HG03280 (cell line): ENCODE measurements around the gene DPM3.
A peak's percentile ranks its signal among the peaks of the same experiment; 100 is the strongest.
"Not testable (repeated sequence)": the region's sequence is repeated elsewhere in the genome, so short reads cannot be mapped to it uniquely, and the experiment has no call there.

Experiments used
- ATAC-seq: cut with Tn5 transposase; IDR thresholded peaks from one replicate; pipeline ENCODE4 v1.9.1; 2021; ENCODE audit warnings: mild to moderate bottlenecking, moderate library complexity; ENCODE audit not compliant: unreplicated experiment

The DPM3 gene

GRCh38 chr1:155160128-155160527, 19.8 kb upstream of the DPM3 start:
- no peak for ATAC-seq

- ATAC-seq, result no peak
These were observed 18.7 kb upstream of the DPM3 start for GRCh38 chr1:155158991-155159390.

- ATAC-seq, result not testable (repeated sequence)
These were observed 15.8 kb upstream of the DPM3 start for GRCh38 chr1:155155996-155156643.

DNA sequence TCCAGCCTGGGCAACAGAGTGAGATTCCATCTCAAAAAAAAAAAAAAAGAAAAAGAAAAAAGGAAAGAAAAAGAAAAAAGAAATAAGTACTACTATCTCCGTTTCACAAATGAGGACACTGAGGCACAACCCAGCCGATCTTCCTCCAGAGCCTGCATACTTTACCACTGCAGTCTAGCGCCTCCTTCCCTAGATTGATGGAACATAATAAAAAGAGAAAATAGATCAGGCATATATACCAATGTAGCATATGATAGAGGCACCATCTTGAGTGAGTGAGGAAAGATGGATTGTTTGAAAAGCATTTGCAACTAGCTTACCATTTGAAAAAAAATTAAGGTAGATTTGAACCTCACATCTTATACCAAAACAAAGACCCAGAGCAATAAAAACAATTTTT, 5.2 kb upstream of the DPM3 start:
- ATAC-seq, result no peak

- ATAC-seq, result no peak
These were observed 1.4 kb upstream of the DPM3 start for GRCh38 chr1:155141749-155142148.

- no peak for ATAC-seq
These were observed 261 bp upstream of the DPM3 start for GRCh38 chr1:155140630-155140953.

GRCh38 chr1:155137154-155137949, 3.0 kb downstream of the DPM3 start:
- ATAC-seq, result no peak

DNA sequence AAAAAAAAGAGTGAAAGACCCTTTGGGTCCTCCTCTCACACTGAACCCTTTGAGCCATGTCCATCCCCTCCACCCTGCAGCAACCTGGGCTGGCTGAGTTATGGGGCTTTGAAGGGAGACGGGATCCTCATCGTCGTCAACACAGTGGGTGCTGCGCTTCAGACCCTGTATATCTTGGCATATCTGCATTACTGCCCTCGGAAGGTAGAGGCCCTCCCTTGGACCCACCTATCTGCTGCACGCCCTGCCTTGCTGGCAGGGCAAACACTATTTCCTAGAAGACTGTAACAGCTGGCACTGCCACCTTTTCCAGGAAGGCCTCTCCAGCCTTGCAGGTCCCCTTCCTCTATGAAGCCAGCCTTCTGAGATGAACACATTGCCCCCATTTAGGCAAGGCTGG, 3.6 kb downstream of the DPM3 start:
- no peak for ATAC-seq

DNA sequence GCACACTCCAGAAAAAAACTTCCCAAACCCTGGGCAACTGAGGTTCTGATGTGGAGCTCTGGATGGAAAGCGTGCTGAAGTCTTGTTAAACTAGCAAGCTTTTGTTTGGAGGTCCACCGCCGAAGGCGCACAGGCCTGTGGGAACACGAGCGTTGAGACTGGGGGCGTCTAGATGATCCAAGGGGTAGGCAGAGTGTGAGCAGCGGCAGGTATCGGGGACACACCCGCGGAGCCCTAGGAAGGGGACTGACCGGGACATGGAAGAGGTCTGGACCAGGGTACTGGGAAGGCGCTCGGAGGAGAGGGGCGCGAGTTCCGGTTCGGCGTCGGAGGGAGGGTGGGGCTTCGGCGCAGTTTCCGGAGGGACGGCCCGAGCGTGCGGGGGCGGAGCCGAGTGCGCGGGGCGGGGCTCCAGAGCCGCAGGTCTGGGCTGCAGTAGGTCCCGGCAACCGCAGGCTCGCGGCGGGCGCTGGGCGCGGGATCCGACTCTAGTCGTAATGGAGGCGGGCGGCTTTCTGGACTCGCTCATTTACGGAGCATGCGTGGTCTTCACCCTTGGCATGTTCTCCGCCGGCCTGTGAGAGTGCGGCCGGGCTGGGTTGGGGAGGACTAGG, 4.8 kb downstream of the DPM3 start, which contains the start of gene SLC50A1:
SLC50A1 (plus strand) TSS at position 438 of the 614 bp plus-strand sequence; CDS start at position 498, 60 bp downstream.
- peak; percentile 77 for ATAC-seq

GRCh38 chr1:155134880-155135414, 5.4 kb downstream of the DPM3 start:
- ATAC-seq, result peak; percentile 36

- no peak for ATAC-seq
These were observed 6.0 kb downstream of the DPM3 start for GRCh38 chr1:155134322-155134721.

DNA sequence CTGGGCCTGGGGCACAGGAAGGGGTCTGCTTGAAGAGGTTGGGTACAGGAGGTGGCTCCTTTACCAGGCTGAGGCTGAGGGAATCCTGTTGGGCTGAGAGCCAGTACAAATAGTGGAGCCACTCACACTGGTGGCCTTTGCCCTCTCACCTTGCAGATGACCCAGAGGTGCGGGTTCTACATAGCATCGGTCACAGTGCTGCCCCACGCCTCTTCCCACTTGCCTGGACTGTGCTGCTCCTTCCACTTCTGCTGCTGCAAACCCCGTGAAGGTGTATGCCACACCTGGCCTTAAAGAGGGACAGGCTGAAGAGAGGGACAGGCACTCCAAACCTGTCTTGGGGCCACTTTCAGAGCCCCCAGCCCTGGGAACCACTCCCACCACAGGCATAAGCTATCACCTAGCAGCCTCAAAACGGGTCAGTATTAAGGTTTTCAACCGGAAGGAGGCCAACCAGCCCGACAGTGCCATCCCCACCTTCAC, 6.5 kb downstream of the DPM3 start:
- ATAC-seq, result no peak

- no peak for ATAC-seq
These were observed 8.5 kb downstream of the DPM3 start for GRCh38 chr1:155131856-155132255.

GRCh38 chr1:155131285-155131684, 9.0 kb downstream of the DPM3 start:
- no peak for ATAC-seq

DNA sequence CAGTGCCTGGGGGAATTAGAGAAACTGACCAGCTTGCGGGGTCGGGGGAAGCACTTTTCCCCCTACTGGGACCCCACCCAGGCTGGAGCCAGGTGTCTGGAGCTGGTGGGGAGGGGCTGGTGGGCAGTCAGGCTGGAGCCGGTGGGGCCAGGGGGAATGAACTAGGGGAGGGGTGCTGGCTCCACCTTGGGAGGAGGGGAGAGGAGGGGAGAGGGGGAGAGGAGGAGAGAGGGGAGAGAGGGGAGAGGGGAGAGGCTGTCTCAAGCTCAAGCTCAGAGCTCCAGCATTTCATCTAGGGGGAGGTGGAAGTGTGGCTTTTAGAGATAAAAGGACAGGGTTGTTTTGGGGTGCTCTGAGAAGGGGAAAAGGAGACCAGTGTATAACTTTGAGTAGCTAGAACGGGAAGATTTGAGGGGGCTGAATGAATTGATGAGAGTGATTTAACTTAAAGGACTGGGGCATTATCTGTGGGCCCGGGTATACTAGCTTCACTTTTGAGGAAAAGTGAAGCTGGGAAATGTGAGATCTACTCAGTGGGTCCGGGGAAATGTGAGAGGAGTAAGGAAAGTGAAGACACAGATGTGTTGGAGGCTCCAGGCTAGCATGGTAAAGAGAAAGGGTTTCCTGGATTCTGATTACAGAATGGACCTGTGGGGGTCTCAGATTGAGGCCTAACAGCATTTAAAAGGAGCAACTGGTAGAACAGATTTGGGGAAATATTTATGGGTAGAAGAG, 9.9 kb downstream of the DPM3 start:
- no peak for ATAC-seq

- no peak for ATAC-seq
These were observed 11.4 kb downstream of the DPM3 start for GRCh38 chr1:155128755-155129473.

DNA sequence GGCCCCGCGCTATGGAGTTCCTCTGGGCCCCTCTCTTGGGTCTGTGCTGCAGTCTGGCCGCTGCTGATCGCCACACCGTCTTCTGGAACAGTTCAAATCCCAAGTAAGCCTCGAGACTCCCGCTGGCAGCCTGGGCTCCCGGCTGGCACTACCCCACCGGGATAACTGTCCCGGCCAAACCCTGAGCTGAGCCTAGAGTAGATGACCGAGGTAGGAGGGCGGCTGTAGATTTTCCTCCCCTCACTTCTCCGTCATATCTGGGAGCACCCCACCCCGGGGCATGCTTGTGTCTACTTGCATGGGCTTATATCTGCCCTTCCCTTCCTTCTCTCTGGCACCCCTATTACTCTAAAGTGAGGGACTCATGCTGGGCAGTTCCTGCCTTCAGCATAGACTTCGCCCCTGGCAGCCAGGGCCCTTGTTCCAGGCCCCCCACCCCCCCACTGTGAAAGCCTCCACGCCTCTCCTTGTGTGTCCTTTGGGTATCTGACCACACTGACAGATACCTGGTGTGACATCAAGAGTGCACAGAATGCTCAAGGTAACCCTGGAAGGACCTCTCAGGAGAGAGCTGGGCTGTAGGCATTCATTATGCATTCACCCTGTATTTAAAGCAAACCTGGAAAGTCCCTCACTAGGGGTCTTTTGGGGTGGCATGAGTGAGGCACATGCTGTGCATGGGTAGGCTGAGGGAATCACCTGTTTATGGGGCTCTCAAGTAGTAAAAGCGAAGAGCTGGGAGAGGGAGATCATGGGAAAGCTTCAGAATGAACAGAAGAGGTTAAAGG, 12.2 kb downstream of the DPM3 start:
- no peak for ATAC-seq

- ATAC-seq, result no peak
These were observed 13.0 kb downstream of the DPM3 start, which contains the start of gene EFNA1 for GRCh38 chr1:155127105-155127966. Gene EFNA1 (plus strand): TSS chr1:155127876. CDS start chr1:155127978, 102 bp downstream.
